Suprapubic skin (tissue), 4 donors: ENCODE measurements around the gene DMWD. TPM values are rescaled to one million over a fixed set of nuclear protein-coding genes. Genes with fewer than 3 reads are reported as not detected.

Experiments
- DNase-seq, 2 donors: peaks; one replicate each; pipeline ENCODE4 v3.0.0-alpha.2; 2019; ENCODE audit warnings: low spot score in 2 of 2
- H3K27ac ChIP-seq: fragments of 200-600 bp; sonication (generic); one replicate; pipeline ENCODE4 v1.5.1; 2019
- H3K27me3 ChIP-seq: fragments of 200-600 bp; sonication (generic); one replicate; pipeline ENCODE4 v1.5.1; 2019
- H3K36me3 ChIP-seq: fragments of 200-600 bp; sonication (generic); one replicate; pipeline ENCODE4 v1.5.1; 2019
- H3K4me1 ChIP-seq: fragments of 200-600 bp; sonication (generic); one replicate; pipeline ENCODE4 v1.5.1; 2019
- H3K4me3 ChIP-seq: fragments of 200-600 bp; sonication (generic); one replicate; pipeline ENCODE4 v1.5.1; 2019; ENCODE audit warnings: mild to moderate bottlenecking
- H3K9me3 ChIP-seq: fragments of 200-600 bp; sonication (generic); one replicate; pipeline ENCODE4 v1.5.1; 2019
- CTCF ChIP-seq, 2 donors: fragments of 200-600 bp in 1 of 2; fragments of 450-650 bp in 1 of 2; sonication (generic) in 1 of 2; IDR thresholded peaks; one replicate each; pipeline ENCODE4 v1.5.1; 2016 to 2019; ENCODE audit warnings: antibody characterized with exemption in 2 of 2, mild to moderate bottlenecking in 1 of 2, moderate library complexity in 1 of 2
- EP300 ChIP-seq: sonication (generic); formaldehyde crosslinking; IDR thresholded peaks from one replicate; pipeline ENCODE4 v1.6.1; 2017; ENCODE audit warnings: antibody characterized with exemption
- POLR2A ChIP-seq, 2 donors: fragments of 450-650 bp; IDR thresholded peaks; one replicate each; pipeline ENCODE4 v1.6.1; 2017; ENCODE audit warnings: antibody characterized with exemption in 2 of 2, mild to moderate bottlenecking in 2 of 2, moderate library complexity in 2 of 2
- POLR2AphosphoS5 ChIP-seq, 3 donors: sonication (generic); formaldehyde crosslinking; IDR thresholded peaks; one replicate each; pipeline ENCODE4 v1.6.1; 2017; ENCODE audit warnings: antibody characterized with exemption in 3 of 3
- WGBS: methylation state at CpG from one replicate; pipeline ENCODE4 v1.1.5; 2018; 5-methylcytosine and 5-hydroxymethylcytosine counted together
- total RNA-seq, 4 donors: library from RNA; depleted of rRNA; stranded (reverse); fragments of >200 nt; gene quantifications; one replicate each; pipeline ENCODE4 v1.1.0, GENCODE V29; 2016

DMWD gene
- total RNA-seq, 4 donors from 2014 or later, result 22.7 to 40.6 (median 32.0) TPM

- Histone ChIP-seq H3K4me3 (no peak overlapping the region), H3K36me3 (no peaks in the 10 kb centered on the region), H3K4me1 (no peaks in the 10 kb centered on the region), H3K27me3 (no peaks in the 10 kb centered on the region), H3K27ac (no peak overlapping the region), H3K9me3 (no peaks in the 10 kb centered on the region)
- no peak for DNase-seq
- WGBS, result 76% methylated on average over 4 of the region's 4 CpGs
- TF ChIP-seq POLR2A (IDR thresholded peaks at IDR 0.05), result no peak
- TF ChIP-seq CTCF (IDR thresholded peaks at IDR 0.05), result no peak
- TF ChIP-seq POLR2AphosphoS5 (IDR thresholded peaks at IDR 0.05), result no peak
- TF ChIP-seq EP300, result no peak
Observed at GRCh38 chr19:45742969-45743368, 49.7 kb downstream of the DMWD start.

DNA sequence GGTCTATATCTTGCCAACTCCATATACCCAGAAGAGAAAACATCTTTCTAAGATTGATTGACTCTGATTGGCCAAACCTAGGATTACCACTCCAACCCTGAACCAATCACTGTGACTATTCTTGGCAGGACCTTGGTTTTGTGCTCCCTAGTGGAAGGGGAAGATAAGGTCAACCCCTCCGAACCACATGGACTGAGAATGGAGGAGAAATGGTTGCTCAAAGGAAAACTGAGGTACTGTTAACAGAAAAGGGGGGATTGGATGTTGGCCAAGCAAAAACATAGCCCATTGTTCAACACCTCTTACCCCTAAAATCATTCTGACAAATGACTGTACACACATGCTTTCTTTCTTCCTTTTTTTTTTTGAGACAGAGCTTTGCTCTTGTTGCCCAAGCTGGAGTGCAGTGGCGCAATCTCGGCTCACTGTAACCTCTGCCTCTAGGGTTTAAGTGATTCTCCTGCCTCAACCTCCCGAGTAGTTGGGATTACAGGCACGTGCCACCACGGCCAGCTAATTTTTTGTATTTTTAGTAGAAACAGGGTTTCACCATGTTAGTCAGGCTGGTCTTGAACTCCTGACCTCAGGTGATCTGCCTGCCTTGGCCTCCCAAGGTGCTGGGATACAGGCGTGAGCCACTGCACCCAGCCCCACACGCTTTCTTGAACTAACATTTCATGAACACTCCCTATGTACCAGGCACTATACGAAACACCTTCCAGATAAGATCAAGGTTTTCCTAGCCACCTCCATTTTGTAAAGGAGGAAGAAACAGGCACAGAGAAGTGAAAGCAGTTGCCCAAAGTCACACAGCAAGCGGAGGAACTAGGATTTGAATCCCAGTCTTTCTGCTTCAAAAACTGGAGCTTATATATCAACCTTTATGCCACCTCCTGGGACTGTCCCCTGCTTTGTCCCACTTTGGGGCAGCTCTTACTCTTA, 52.9 kb downstream of the DMWD start:
- TF ChIP-seq EP300 (no peak), POLR2AphosphoS5 (IDR thresholded peaks at IDR 0.05) (no peak), CTCF (IDR thresholded peaks at IDR 0.05) (no peak), POLR2A (IDR thresholded peaks at IDR 0.05) (no peak)
- Histone ChIP-seq H3K27me3 (no peaks in the 10 kb centered on the region), H3K27ac (no peak overlapping the region), H3K9me3 (no peaks in the 10 kb centered on the region), H3K4me3 (no peak overlapping the region), H3K4me1 (no peaks in the 10 kb centered on the region), H3K36me3 (no peaks in the 10 kb centered on the region)
- 79% methylated on average over 10 of the region's 10 CpGs for WGBS
- no peak for DNase-seq

- Histone ChIP-seq H3K27ac (no peak within 1 kb of the TSS), H3K27me3 (no peaks in the 10 kb centered on the region), H3K4me3 (no peak within 1 kb of the TSS), H3K36me3 (no peaks in the 10 kb centered on the region), H3K9me3 (no peaks in the 10 kb centered on the region), H3K4me1 (peaks cover 17% of the 10 kb centered on the region)
- no peak for DNase-seq
- WGBS, result 93% methylated on average over 26 of the region's 59 CpGs
- no peak for TF ChIP-seq EP300
Observed at GRCh38 chr19:45733160-45733810, 59.4 kb downstream of the DMWD start, which contains the start of gene MEIOSIN. TSS of gene MEIOSIN (plus strand) at chr19:45733439. CDS start at chr19:45735377, 1,938 bp downstream.

Other genes with a start within 250 kb of the DMWD start
- 10 to 100 TPM; 13.8 to 25.6 (median 22.5) TPM for gene OPA3, start 208.0 kb downstream of the DMWD start, total RNA-seq
- 1 to 10 TPM in 2 of 4 donors, under 1 TPM in 2; 0.49 to 2.4 (median 1.6) TPM for gene GPR4, start 190.6 kb downstream of the DMWD start, total RNA-seq
- gene EML2, start 153.4 kb downstream of the DMWD start, total RNA-seq, result 100 to 1,000 TPM in 1 of 4 donors, 10 to 100 TPM in 3; 60.0 to 112 (median 74.8) TPM
- 10 to 100 TPM in 1 of 4 donors, 1 to 10 TPM in 2, under 1 TPM in 1; 0.95 to 11.2 (median 1.6) TPM for gene GIPR, start 124.6 kb downstream of the DMWD start, total RNA-seq
- gene SNRPD2, start 100.9 kb downstream of the DMWD start, total RNA-seq, result 100 to 1,000 TPM in 3 of 4 donors, 10 to 100 TPM in 1; 80.9 to 160 (median 146) TPM
- gene QPCTL, start 100.2 kb downstream of the DMWD start, total RNA-seq, result 10 to 100 TPM in 1 of 4 donors, 1 to 10 TPM in 3; 5.9 to 11.4 (median 8.4) TPM
- gene FBXO46, start 61.9 kb downstream of the DMWD start, total RNA-seq, result 10 to 100 TPM; 13.5 to 24.1 (median 15.7) TPM
- not detected for gene MEIOSIN, start 59.4 kb downstream of the DMWD start, total RNA-seq
- gene SIX5, start 23.6 kb downstream of the DMWD start, total RNA-seq, result 10 to 100 TPM; 10.5 to 14.7 (median 14.3) TPM
- gene DMPK, start 10.4 kb downstream of the DMWD start, total RNA-seq, result 10 to 100 TPM; 15.0 to 27.3 (median 20.3) TPM
- gene RSPH6A, start 22.5 kb upstream of the DMWD start, total RNA-seq, result under 1 TPM in 2 of 4 donors, not detected in 2; 0.38 to 0.68 TPM
- gene SYMPK, start 70.3 kb upstream of the DMWD start, total RNA-seq, result 10 to 100 TPM; 32.8 to 76.3 (median 44.1) TPM
- under 1 TPM in 1 of 4 donors, not detected in 3; 0.30 TPM for gene FOXA3, start 71.5 kb upstream of the DMWD start, total RNA-seq
- gene IRF2BP1, start 93.3 kb upstream of the DMWD start, total RNA-seq, result 10 to 100 TPM; 24.7 to 36.9 (median 30.7) TPM
- 1 to 10 TPM; 4.4 to 9.4 (median 6.5) TPM for gene MYPOP, start 109.8 kb upstream of the DMWD start, total RNA-seq
- gene NANOS2, start 121.9 kb upstream of the DMWD start, total RNA-seq, result not detected
- gene NOVA2, start 181.0 kb upstream of the DMWD start, total RNA-seq, result under 1 TPM; 0.21 to 0.97 (median 0.55) TPM
- 10 to 100 TPM in 1 of 4 donors, 1 to 10 TPM in 3; 8.4 to 14.6 (median 9.5) TPM for gene CCDC61, start 202.6 kb upstream of the DMWD start, total RNA-seq
- not detected for gene PGLYRP1, start 230.2 kb upstream of the DMWD start, total RNA-seq
- 10 to 100 TPM in 1 of 4 donors, 1 to 10 TPM in 3; 1.4 to 10.6 (median 5.5) TPM for gene IGFL4, start 248.2 kb upstream of the DMWD start, total RNA-seq